Adrenal gland (tissue), 12 donors: Measurements from ENCODE around the gene CD300E. TPM values are rescaled to one million over a fixed set of nuclear protein-coding genes. Genes with fewer than 3 reads are reported as not detected.
"Not testable (repeated sequence)": the region's sequence is repeated elsewhere in the genome, so short reads cannot be mapped to it uniquely, and the experiment has no call there.

Experiments used
- DNase-seq, 7 donors: peaks; one replicate each; pipeline ENCODE4 v3.0.0-alpha.2; 2019 to 2020
- H3K27ac ChIP-seq, 5 donors: fragments of 200-600 bp; sonication (generic) in 4 of 5; 1 replicate in 3 of 5; 2 replicates in 2 of 5; pipeline versions ENCODE4 v1.5.1 to v1.8.0; 2016 to 2020; ENCODE audit warnings: mild to moderate bottlenecking in 1 of 5
- H3K27me3 ChIP-seq: fragments of 200-600 bp; 2 replicates; pipeline ENCODE4 v1.8.0; 2021
- H3K36me3 ChIP-seq, 2 donors: fragments of 200-600 bp; replicated peaks in 1 of 2; 1 replicate in 1 of 2; 2 replicates in 1 of 2; pipeline versions ENCODE4 v1.5.1 to v1.8.0; 2018 to 2022
- H3K4me1 ChIP-seq, 2 donors: fragments of 200-600 bp; replicated peaks in 1 of 2; 1 replicate in 1 of 2; 2 replicates in 1 of 2; pipeline versions ENCODE4 v1.5.1 to v1.8.0; 2018 to 2021
- H3K4me3 ChIP-seq, 4 donors: fragments of 200-600 bp; sonication (generic) in 3 of 4; one replicate each; pipeline ENCODE4 v1.5.1; 2016 to 2018
- H3K9me3 ChIP-seq, 3 donors: fragments of 200-600 bp; sonication (generic) in 1 of 3; replicated peaks in 1 of 3; 1 replicate in 2 of 3; 2 replicates in 1 of 3; pipeline versions ENCODE4 v1.5.1 to v1.8.0; 2016 to 2021
- POLR2A ChIP-seq, 2 donors: fragments of 450-650 bp; IDR thresholded peaks; one replicate each; pipeline ENCODE4 v1.6.1; 2017; ENCODE audit warnings: antibody characterized with exemption in 2 of 2, mild to moderate bottlenecking in 2 of 2, moderate library complexity in 1 of 2
- WGBS, 4 donors: extraction: QIAGEN DNeasy Blood & Tissue Kit in 2 of 4; methylation state at CpG; one replicate each; pipeline versions ENCODE4 v1.1.5 to v1.1.7; 2013 to 2017; 5-methylcytosine and 5-hydroxymethylcytosine counted together
- intact Hi-C, 2 donors: fragments of 100-400 bp; cut with DNase I; formaldehyde crosslinking; loops; one replicate each; pipeline versions ENCODE4 v1.14.1 to v1.15.0; 2022 to 2023
- polyA plus RNA-seq, 3 donors: library from polyadenylated mRNA; stranded (reverse); fragments of 200-250 nt in 2 of 3; fragments of 350-450 nt in 1 of 3; fragmentation: Illumina TruSeq in 1 of 3; extraction: RNeasy Lipid Tissue Mini Kit (QIAGEN cat#74804) in 1 of 3; gene quantifications; one replicate each; pipeline ENCODE4 v1.2.3, GENCODE V29; 2013 to 2014
- total RNA-seq, 9 donors: library from RNA; depleted of rRNA in 4 of 9; stranded (reverse); fragments of >200 nt in 4 of 9; fragments of 120-200 nt in 1 of 9; fragmentation: NEBNext Ultra II Directional in 1 of 9; extraction: Animal tissue kit (Norgen Biotek cat#: 25700) in 1 of 9; gene quantifications; one replicate each; pipeline versions ENCODE4 v1.1.0 to v1.2.4, GENCODE V29; 2013 to 2023
- TF ChIP-seq, protein P1 (sequence below), 6 experiments: fragments of 450-650 bp in 4 of 6; fragments of 200-600 bp in 2 of 6; sonication (generic) in 1 of 6; IDR thresholded peaks; 1 replicate in 5 of 6; 2 replicates in 1 of 6; pipeline versions ENCODE4 v1.5.1 to v1.8.0; 2016 to 2021; ENCODE audit warnings: antibody characterized with exemption in 6 of 6, mild to moderate bottlenecking in 2 of 6, moderate library complexity in 1 of 6
- donor health status: healthy with polysubstance abuse.
- donor health status: Bipolar disorder and iron deficiency.
- donor health status: DM: yes; HTN: yes; CAD: no.
- donor health status: DM: no; HTN: no; CAD: no.
- donor health status: DM: no; HTN: no; CAD: no.
- donor health status: DM: yes; HTN: yes; CAD: no.

The CD300E gene
- total and polyA plus RNA-seq, 12 donors = 0.06 to 2.4 (median 0.57) TPM; not detected in 1

DNA sequence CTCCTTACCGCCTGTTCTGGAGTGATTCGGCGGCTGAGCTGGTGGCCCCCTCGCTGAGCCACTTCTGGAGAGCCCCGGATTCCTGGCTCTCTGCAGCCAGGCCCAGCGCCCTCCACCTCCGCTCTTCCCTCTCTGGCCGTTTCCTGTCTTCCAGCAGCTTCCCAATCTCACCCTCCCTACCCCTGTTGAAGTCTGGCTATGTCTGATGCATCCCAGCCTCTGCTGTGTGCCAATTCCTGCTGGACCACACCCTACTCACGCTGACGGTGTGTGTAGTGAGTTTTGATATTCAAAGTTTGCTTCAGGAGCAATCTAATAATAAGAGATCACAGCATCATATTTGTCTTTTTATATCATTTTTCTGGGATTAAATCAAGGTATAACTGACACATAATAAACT, 40.9 kb downstream of the CD300E start:
- intact Hi-C loops = no loop called here
- H3K4me1 ChIP-seq = no peaks in the 10 kb centered on the region
- H3K4me3 ChIP-seq = no peak overlapping the region
- DNase-seq = no peak
- TF ChIP-seq, protein P1, sequence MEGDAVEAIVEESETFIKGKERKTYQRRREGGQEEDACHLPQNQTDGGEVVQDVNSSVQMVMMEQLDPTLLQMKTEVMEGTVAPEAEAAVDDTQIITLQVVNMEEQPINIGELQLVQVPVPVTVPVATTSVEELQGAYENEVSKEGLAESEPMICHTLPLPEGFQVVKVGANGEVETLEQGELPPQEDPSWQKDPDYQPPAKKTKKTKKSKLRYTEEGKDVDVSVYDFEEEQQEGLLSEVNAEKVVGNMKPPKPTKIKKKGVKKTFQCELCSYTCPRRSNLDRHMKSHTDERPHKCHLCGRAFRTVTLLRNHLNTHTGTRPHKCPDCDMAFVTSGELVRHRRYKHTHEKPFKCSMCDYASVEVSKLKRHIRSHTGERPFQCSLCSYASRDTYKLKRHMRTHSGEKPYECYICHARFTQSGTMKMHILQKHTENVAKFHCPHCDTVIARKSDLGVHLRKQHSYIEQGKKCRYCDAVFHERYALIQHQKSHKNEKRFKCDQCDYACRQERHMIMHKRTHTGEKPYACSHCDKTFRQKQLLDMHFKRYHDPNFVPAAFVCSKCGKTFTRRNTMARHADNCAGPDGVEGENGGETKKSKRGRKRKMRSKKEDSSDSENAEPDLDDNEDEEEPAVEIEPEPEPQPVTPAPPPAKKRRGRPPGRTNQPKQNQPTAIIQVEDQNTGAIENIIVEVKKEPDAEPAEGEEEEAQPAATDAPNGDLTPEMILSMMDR (IDR thresholded peaks at IDR 0.05) = no peak
- no peak for TF ChIP-seq POLR2A (IDR thresholded peaks at IDR 0.05)
- no peaks in the 10 kb centered on the region for H3K36me3 ChIP-seq
- no peak overlapping the region for H3K27ac ChIP-seq
- no peaks in the 10 kb centered on the region for H3K27me3 ChIP-seq
- 74 to 88% (median 83%) methylated on average over 10 of the region's 10 CpGs for WGBS, 4 donors
- no peaks in the 10 kb centered on the region for H3K9me3 ChIP-seq

GRCh38 chr17:74579900-74580299, 43.6 kb downstream of the CD300E start:
- Histone ChIP-seq H3K4me1 (no peaks in the 10 kb centered on the region), H3K36me3 (no peaks in the 10 kb centered on the region), H3K27ac (no peak overlapping the region), H3K9me3 (no peaks in the 10 kb centered on the region), H3K4me3 (no peak overlapping the region), H3K27me3 (no peaks in the 10 kb centered on the region)
- WGBS, 4 donors = 62 to 69% (median 66%) methylated on average over 6 to 7 of the region's 7 CpGs
- intact Hi-C loops = no loop called here
- no peak for DNase-seq
- TF ChIP-seq, protein P1 (IDR thresholded peaks at IDR 0.05) = no peak
- TF ChIP-seq POLR2A (IDR thresholded peaks at IDR 0.05) = no peak

GRCh38 chr17:74578979-74579378, 44.6 kb downstream of the CD300E start:
- intact Hi-C loops = no loop called here
- DNase-seq = no peak
- Histone ChIP-seq H3K9me3 (no peaks in the 10 kb centered on the region), H3K27ac (no peak overlapping the region), H3K36me3 (no peaks in the 10 kb centered on the region), H3K27me3 (no peaks in the 10 kb centered on the region), H3K4me1 (no peaks in the 10 kb centered on the region), H3K4me3 (no peak overlapping the region)
- TF ChIP-seq POLR2A (IDR thresholded peaks at IDR 0.05) = no peak
- WGBS, 4 donors = 66 to 79% (median 72%) methylated on average over 9 of the region's 9 CpGs

DNA sequence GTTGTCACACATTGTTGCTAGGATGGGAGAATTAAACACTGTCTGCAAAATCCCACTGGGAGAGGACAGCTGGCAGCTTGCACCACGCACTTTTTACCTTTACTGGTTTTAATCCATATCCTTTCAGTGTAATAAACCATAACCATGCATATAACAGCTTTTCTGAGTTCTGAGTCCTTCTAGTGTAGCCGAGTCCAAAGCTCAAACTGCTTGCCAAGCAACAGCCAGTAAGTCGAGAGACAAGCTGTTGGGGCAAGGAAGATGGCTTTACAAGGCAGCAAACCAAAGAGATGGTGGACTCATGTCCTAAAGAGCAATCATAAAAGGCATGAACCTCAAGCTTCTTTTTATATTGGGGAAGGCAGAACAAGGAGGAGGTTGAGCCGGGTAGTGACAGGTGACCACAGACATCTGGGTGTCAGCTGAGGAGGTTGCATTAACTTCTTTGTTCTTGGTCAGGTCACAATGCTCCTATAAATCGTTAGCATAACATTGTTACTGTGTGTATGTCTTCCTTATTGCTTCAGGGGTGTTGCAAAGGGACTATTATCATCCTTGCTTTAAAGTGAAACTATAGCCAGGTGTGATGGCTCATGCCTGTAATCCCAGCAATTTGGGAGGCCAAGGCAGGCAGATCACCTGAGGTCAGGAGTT, 48.9 kb downstream of the CD300E start:
- Histone ChIP-seq H3K4me1 (peaks cover 0 to 3% of the 10 kb centered on the region in 2 donors), H3K9me3 (no peaks in the 10 kb centered on the region), H3K36me3 (no peaks in the 10 kb centered on the region), H3K4me3 (no peak overlapping the region), H3K27me3 (no peaks in the 10 kb centered on the region), H3K27ac (no peak overlapping the region)
- TF ChIP-seq, protein P1 (IDR thresholded peaks at IDR 0.05) = no peak
- TF ChIP-seq POLR2A (IDR thresholded peaks at IDR 0.05) = no peak
- WGBS, 4 donors = 62 to 71% (median 63%) methylated on average over 5 of the region's 5 CpGs
- intact Hi-C loops = no loop called here
- no peak for DNase-seq

DNA sequence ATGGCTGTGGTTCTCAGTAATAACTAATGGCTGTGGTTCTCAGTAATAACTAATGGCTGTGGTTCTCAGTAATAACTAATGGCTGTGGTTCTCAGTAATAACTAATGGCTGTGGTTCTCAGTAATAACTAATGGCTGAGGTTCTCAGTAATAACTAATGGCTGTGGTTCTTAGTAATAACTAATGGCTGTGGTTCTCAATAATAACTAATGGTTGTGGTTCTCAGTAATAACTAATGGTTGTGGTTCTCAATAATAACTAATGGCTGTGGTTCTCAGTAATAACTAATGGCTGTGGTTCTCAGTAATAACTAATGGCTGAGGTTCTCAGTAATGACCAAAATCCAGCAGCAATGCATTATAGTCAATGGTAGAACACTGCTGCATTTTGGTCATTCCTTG, 49.9 kb downstream of the CD300E start:
- H3K36me3 ChIP-seq, intact Hi-C loops, H3K4me1 ChIP-seq, DNase-seq, H3K27me3 ChIP-seq, H3K4me3 ChIP-seq, H3K27ac ChIP-seq, H3K9me3 ChIP-seq: not testable (repeated sequence)
